ENCODE data around the gene NPAS3.

Gene NPAS3

DNA sequence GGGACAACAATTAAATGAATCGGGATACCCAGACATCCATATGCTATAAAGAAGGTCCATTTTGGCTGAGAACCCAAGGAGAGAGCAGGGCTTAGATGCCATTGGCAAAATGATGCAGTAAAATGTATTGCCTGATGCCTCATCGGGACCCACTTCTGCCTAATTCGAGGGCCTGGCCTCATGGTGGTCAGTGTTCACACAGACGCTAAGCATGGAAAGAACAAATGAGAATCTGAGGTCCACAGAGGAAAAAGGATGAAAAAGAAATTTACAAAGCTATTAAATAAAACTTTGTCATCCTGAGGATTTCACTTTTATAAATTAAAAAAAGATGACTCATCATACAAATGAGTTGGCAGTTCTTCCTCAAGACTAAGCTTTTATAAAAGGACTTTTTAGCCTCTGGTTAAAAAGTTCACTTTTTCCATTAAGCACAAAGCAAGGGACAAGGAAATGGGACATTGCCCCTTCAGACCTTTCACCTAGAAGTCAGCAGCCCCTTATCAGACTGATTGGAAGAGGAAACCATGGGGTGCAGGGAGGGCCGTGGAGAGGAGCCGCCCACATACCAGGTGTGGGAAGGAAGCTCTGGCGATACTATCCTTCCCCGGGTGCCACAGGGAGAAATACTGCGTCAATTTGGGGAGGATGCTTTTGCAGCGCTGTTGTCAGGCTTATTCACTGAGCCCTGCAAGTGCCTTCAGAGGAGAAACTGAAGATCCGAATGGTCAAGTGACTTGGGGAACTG is 836.2 kb downstream of the NPAS3 start:
- DNase-seq, result no peak

- DNase-seq, result no peak
Measured at GRCh38 chr14:33776871-33777270, 838.2 kb downstream of the NPAS3 start.

GRCh38 chr14:33777681-33778080 is 839.0 kb downstream of the NPAS3 start:
- DNase-seq, result no peak

DNA sequence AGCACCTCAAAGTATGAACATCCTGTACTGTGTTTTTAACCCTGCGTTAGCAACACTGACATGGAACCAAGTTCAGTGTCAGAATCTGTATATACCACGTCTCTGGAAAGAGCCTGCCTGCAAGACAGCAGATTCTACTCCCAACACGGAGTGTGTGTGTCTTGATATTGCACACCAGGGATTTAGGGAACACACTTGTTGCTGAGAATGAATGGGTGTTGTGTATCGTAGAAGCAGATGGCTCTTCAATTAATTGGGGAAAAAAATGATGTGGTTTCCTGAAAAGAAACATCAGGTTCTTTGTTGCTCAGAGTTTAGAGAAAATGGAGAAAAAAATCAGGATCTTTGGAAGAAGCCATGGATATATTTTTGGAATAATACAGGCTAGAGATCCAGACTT is 841.4 kb downstream of the NPAS3 start:
- no peak for DNase-seq

DNA sequence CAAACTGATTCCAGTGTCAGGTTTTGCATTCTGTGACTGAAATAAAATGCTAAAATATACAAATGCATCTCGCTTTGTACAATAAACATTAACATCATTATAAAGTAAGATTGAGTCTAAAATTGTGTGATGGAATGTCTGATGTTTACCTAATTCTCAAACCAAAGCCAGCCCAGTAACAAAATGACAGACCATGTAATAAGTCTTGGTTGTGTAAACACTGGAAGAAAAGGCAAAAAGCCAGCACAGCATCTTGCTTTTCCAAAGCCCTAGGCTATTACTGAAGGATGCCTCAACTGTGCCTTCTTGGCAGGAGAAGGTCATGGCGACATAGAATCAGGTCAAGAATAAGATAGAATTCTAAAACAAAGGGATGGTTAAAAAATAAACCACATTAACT is 842.6 kb downstream of the NPAS3 start:
- no peak for DNase-seq

GRCh38 chr14:33782923-33783322 is 844.2 kb downstream of the NPAS3 start:
- no peak for DNase-seq

DNA sequence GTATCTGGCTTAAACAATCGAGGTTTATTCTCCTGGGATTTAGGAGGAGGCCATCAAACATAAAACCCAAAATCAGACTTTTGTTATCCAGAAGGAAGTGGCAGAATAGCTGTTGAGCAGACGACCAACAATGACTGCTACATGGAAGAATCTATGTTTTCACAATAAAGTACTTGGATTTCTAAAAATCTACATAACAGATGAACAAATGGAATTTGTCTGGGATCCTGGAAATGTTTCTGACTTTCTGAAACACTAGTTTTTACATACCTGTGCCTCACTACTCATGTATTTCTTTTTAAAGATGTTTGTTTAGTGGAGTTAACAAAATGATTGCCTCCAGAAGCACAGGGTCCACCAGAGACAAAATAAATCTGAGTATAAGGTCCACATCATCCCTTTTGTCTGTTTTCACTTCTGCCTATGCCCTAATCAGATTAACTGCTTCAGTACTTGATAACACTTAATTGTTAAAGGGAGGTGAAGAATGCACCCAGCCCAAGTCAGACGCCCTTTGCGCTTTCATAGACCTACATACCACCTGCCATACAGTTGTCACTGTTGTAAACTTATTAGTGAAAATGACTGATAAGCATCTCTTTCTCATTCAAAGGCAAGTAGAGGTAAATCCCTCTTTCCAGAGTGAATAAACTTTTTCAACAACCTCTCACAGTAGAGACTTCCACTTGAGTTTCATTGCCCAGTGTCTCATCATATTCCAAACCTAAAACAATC is 847.6 kb downstream of the NPAS3 start:
- no peak for DNase-seq

DNA sequence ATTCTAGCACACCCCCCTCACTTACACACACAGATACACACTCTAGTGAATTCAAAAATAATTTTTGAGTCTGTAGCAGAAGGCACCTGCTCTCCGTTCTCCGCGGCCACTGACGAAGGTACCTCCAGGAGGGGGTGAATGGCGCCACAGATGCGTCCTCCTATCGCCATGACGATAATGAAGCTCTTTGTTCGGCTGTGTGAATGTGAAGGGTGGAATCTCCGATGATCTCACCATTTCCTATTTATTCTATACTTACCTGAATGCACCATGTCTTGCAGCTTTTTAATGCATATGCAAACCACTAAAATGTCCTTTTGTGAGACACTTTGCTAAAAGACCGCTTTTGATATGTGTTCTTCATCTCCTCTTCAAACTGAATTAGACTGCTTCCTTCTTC is 849.5 kb downstream of the NPAS3 start:
- DNase-seq, result no peak

DNA sequence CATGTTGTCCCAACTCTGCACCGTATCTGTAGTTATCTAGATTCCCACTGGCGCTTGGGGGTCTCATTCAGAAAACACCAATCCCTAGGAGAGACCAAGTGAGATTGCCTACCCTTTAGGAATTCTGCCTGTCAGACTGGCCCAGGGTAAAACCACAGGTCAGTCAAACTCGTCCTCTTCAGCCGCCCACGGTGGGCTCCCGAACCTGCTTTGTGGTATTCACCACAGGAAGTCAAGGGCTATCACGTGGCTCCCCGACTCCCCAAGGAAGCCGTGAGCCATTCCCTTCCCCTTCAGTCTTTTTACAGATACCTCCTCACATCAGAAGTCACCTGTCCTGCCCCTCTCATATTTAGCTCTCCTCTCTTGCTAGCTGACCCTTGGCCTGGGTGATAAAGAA is 852.3 kb downstream of the NPAS3 start:
- no peak for DNase-seq

DNA sequence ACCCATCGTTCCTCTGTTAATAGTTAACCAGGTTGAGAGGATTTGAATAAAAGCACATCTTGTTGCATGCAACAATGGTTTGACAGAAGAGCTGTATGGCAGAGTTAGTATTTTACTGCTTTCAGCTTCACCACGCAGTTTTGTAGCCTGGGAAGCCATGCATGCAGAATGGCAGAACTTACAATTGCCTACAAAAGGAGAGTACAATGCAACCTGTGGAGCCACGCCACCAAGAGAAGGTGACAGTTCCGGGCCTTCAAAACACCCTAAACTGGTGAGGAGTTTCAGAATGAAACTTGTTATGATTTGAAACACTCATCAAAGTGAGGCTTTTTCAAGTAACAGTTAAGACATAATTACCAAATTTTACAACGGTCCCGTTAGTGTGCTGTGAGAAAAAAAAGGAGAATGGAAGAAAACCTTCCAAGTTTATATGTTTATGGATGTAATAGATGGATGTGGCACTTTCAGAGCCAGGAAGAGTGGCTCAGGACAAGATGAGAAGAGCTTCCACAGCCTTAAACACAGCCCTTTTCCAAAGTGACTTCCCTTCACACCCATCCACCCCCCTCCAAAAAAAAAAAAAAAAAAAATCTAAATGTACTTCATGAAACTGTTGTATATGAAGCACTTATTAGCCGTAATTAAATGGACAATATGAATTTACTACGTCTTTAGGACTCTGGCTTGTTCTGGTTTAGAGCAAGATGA is 853.5 kb downstream of the NPAS3 start:
- no peak for DNase-seq

- peak; percentile 69 for DNase-seq
Measured at GRCh38 chr14:33792720-33793368, 854.2 kb downstream of the NPAS3 start.

DNA sequence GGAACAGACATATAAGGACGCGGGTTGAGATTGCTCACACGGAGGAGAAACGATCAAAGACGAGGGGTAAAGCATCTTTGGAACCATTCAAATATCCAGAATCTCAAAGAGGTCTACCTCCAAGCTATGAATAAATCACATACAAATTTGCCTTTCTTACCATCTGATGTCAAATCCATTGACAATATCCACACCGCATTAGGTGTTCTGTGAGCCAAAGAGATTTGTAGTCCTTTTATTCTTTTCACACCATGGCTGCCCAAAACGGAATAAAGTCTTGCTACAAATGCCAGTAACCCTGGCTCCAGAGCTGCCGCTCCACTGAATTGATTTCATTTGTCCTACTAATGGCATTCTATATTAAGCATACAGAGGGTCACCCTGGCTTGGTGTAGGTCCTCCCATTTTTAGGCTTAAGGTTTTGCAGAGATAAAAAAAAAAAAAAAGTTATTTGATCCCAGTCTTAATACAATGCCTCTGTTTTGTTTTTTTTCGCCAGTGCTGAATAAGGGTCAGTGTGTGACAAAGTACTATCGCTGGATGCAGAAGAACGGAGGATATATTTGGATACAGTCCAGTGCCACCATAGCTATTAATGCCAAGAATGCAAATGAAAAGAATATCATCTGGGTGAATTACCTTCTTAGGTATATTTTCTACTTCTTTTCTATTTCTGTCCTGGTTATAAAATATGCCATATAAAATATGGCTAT is 854.9 kb downstream of the NPAS3 start:
- no peak for DNase-seq

GRCh38 chr14:33794791-33795305 is 856.2 kb downstream of the NPAS3 start:
- DNase-seq, result no peak

- DNase-seq, result no peak
Measured at GRCh38 chr14:33796356-33796755, 857.7 kb downstream of the NPAS3 start.

- no peak for DNase-seq
Measured at GRCh38 chr14:33799705-33800570, 861.3 kb downstream of the NPAS3 start.

GRCh38 chr14:33800735-33801163 is 862.1 kb downstream of the NPAS3 start:
- no peak for DNase-seq

DNA sequence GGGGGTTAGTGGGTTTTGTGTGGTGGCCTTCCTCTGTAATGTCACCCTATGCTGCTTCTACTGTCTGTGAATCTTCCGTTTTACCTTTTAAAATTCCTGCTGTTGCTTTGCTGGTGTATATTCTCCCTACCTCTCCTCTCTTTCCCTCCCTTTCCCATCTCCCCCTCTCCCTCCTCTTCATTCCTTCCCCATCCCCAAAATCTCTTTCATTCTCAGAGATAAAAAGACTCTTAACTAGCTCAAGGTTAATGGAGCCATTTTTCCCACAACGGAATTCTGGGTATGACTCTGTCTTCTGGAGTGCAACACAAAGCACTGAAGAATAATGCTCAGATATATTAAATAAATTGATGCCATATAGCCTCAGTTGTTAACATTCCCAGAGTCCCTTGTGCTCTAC is 864.1 kb downstream of the NPAS3 start:
- DNase-seq, result no peak

DNA sequence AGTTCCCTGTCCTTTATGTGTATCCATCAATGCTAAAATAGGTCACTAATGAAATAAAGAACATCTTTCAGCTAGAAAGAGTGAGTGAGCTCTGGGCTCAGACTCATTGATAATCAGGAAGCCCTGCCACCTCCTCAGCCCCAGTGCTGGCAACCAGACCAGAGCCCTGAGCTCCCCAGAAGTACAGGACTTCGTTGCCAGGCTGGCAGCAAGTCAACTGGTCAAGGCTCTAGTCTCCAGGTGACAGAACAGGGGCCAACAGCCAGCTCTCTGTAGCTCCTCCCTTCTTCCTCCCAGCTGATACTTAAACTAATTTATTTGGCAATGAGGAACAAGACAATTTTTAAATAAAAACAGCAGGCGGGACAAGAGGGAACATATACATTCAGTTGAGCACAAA is 866.9 kb downstream of the NPAS3 start:
- no peak for DNase-seq

- DNase-seq, result no peak
Measured at GRCh38 chr14:33806905-33807304, 868.2 kb downstream of the NPAS3 start.

DNA sequence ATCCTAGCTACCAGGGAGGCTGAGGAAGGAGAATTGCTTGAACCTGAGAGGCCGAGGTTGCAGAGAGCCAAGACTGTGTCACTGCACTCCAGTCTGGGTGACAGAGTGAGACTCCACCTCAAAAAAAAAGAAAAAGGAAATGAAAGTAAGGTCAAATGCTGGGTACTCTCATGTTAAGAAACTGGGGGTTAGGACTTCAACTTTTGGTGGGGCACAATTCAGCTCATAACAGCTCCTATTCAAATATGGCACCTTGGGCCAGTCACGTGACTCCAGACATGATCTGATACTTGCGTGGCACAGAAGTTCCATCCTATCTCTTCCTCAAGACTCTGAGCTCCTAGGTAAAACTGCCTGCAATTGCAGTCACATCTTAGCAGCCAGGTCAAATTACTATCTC is 869.5 kb downstream of the NPAS3 start:
- DNase-seq, result no peak

DNA sequence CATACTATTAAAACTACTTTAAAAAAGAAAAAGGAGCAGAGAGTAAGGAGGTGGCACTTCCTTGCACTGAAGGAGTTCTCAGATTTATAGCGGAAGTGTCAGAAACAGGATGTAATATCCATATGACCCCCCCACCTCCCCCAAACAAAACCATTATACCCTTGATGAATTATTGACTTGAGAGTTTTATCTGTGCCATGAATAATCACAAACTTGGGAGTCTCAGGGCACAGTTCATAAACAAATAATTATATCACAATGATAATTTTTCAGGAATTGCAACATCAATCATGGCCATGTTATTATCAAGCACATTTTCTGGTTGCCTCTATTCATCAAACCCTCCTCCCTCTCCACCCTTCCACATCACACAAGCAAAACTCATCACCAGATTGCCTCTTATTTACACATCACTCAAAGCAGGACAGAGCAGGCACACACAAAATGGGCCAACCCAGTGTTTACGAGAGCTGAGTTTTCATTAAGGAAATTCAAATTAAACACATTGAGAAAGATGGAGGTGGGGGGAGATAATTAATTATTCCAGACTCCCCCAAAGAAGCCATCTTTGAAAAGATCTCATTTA is 870.8 kb downstream of the NPAS3 start:
- DNase-seq, result peak; percentile 27
